ENCODE measurements around the gene SLC6A16. TPM values are rescaled to one million over a fixed set of nuclear protein-coding genes. Genes with fewer than 3 reads are reported as not detected.

The SLC6A16 gene
- total RNA-seq, 1 experiment from 2014 or later: 5.0 TPM

DNA sequence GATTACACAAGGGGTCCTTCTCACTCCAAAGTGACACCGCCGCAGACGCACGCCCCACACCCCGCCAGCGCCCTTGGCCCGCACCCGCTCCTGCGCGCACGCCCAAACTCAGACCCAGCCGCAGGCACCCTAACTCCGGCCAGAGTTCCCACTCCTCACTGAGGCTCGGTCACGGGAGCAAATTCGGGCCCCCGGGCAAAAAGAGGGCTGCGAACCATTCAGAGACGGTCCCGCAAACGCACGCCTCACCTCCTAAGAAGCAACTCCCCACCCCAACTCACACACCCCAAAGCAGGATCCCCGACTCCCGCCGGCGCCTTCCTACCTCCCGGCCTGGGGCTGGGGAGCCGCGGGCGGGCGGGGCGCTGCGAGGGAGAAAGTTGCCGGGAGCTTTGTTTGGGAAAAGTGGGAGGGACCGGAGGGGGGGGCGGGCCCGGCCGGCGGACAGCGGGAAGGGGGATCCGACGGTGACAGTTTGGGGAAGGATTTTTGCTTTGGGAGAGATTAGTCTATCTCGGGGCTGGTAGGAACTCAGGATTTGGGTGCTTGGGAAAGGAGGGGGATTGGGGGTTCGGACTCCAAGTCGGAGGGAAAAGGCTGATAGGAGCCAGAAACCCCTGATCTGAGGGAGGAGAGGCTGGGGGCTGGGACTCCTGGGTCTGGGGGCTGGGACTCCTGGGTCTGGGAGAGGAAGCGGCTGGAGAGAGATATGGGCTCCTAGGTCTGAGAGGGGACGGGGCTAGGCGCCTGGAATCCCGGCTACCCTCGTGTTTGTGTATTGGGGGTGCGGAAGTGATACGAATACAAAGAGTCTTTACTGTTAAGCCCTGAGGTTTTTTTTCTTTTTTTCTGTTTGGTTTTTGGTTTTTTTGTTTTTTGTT is 37.3 kb upstream of the SLC6A16 start, which contains the start of gene TEAD2:
Gene TEAD2 (minus strand): TSS at position 369 of the 881 bp plus-strand sequence. CDS start 2,341 bp downstream, outside the sequence.
- H4K20me1 ChIP-seq (ENCODE audit: insufficient read depth): no peaks in the 10 kb centered on the region
- no peaks in the 10 kb centered on the region for H3K27me3 ChIP-seq (ENCODE audit: insufficient read depth, low read length)
- CTCF ChIA-PET: interaction anchor here (0.6 to 1.1 kb wide), 5 partner anchors 20 to 211 kb away, joined by 3 to 5 read pairs (median 4); no protein-coding TSS in a partner anchor
- H3K27ac ChIP-seq (ENCODE audit: low read depth, low read length): peak within 1 kb of the TSS; percentile 94
- no peaks in the 10 kb centered on the region for H3K9me2 ChIP-seq (ENCODE audit: insufficient read depth)
- POLR2A ChIA-PET: interaction anchor here (0.5 to 1.7 kb wide), 5 partner anchors 91 to 520 kb away, joined by 3 to 14 read pairs (median 4); partner anchors contain the start of genes ALDH16A1 and RRAS
- peaks cover 6 to 9% of the 10 kb centered on the region in 2 experiments for H3K36me3 ChIP-seq (ENCODE audit: control insufficient read depth in 1 of 2, insufficient read depth in 2 of 2, low read length in 2 of 2)
- TSS peak; percentile 72 for BruUV-seq (replicated peaks)
- H2AFZ ChIP-seq (ENCODE audit: low read depth, low read length, poor library complexity, severe bottlenecking): peak within 1 kb of the TSS; percentile 29
- H3K79me2 ChIP-seq (ENCODE audit: insufficient read depth, low read length): peaks cover 4% of the 10 kb centered on the region; the same call in 1 of the 2 replicates
- H3K4me2 ChIP-seq (ENCODE audit: low read length): peak within 1 kb of the TSS; percentile 100
- H3K4me3 ChIP-seq (replicated peaks in 1 of 2; ENCODE audit: low read depth in 1 of 2, low read length in 2 of 2): peak within 1 kb of the TSS; percentile 93
- intact Hi-C loops (cut with micrococcal nuclease): no loop called here
- DNase-seq (ENCODE audit: low read depth, low spot score) (no peak), ATAC-seq (peak; percentile 13; the same call in 1 of the 2 replicates)
- RAD21 ChIA-PET (ENCODE audit: low non-redundant PET in 1 of 2, low total read pairs in 2 of 2, uncharacterized antibody in 2 of 2, unreplicated experiment in 2 of 2): interaction anchor here in 1 of 2 experiments (0.7 kb wide), 2 partner anchors 63 to 279 kb away, joined by 7 to 8 read pairs; no protein-coding TSS in a partner anchor
- no peaks in the 10 kb centered on the region for H3K9me3 ChIP-seq (ENCODE audit: control insufficient read depth in 1 of 2, insufficient read depth in 1 of 2, low read depth in 1 of 2, low read length in 2 of 2)
- peak within 1 kb of the TSS; percentile 97 for H3K9ac ChIP-seq (ENCODE audit: low read length)
- peaks cover 10 to 27% of the 10 kb centered on the region in 2 experiments for H3K4me1 ChIP-seq (ENCODE audit: control insufficient read depth in 1 of 2, insufficient read depth in 2 of 2, low read length in 2 of 2)
- TF ChIP-seq JUND (IDR thresholded peaks at IDR 0.05) (no peak), EZH2phosphoT487 (IDR thresholded peaks at IDR 0.05; ENCODE audit: borderline replicate concordance) (no peak), CEBPB (IDR thresholded peaks at IDR 0.05; ENCODE audit: low read depth) (no peak), EZH2 (IDR thresholded peaks at IDR 0.05) (no peak), SP1 (IDR thresholded peaks at IDR 0.05; ENCODE audit: low read depth) (peak; percentile 12; the same call in 1 of the 2 replicates), RAD21 (IDR thresholded peaks at IDR 0.05; ENCODE audit: low read depth) (no peak), ZFX (IDR thresholded peaks at IDR 0.05) (peak; percentile 39; the same call in 1 of the 2 replicates), ELF1 (IDR thresholded peaks at IDR 0.05; ENCODE audit: borderline replicate concordance, low read depth) (no peak), POLR2A (IDR thresholded peaks at IDR 0.05; ENCODE audit: borderline replicate concordance, extremely low read depth, insufficient read depth, insufficient read length) (no peak), TCF7L2 (IDR thresholded peaks at IDR 0.05; ENCODE audit: borderline replicate concordance, extremely low read depth, insufficient read depth, insufficient read length) (no peak), SRF (IDR thresholded peaks at IDR 0.05; ENCODE audit: low read depth) (no peak), POLR2AphosphoS5 (IDR thresholded peaks at IDR 0.05; ENCODE audit: low read depth, low read length) (peak; percentile 55; the same call in 1 of the 2 replicates), FOSL1 (IDR thresholded peaks at IDR 0.05; ENCODE audit: low read depth) (no peak), YY1 (IDR thresholded peaks at IDR 0.05; ENCODE audit: extremely low read depth, insufficient replicate concordance, low read depth, low read length) (peak; percentile 10), ZNF274 (IDR thresholded peaks at IDR 0.05; ENCODE audit: low read depth, low read length) (no peak), SIN3A (IDR thresholded peaks at IDR 0.05; ENCODE audit: low read depth) (no peak), EGR1 (IDR thresholded peaks at IDR 0.05; ENCODE audit: low read depth) (no peak)
- TF ChIP-seq, protein P1, sequence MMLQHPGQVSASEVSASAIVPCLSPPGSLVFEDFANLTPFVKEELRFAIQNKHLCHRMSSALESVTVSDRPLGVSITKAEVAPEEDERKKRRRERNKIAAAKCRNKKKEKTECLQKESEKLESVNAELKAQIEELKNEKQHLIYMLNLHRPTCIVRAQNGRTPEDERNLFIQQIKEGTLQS (IDR thresholded peaks at IDR 0.05): no peak
- TF ChIP-seq, protein P2, sequence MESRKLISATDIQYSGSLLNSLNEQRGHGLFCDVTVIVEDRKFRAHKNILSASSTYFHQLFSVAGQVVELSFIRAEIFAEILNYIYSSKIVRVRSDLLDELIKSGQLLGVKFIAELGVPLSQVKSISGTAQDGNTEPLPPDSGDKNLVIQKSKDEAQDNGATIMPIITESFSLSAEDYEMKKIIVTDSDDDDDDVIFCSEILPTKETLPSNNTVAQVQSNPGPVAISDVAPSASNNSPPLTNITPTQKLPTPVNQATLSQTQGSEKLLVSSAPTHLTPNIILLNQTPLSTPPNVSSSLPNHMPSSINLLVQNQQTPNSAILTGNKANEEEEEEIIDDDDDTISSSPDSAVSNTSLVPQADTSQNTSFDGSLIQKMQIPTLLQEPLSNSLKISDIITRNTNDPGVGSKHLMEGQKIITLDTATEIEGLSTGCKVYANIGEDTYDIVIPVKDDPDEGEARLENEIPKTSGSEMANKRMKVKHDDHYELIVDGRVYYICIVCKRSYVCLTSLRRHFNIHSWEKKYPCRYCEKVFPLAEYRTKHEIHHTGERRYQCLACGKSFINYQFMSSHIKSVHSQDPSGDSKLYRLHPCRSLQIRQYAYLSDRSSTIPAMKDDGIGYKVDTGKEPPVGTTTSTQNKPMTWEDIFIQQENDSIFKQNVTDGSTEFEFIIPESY (IDR thresholded peaks at IDR 0.05; ENCODE audit: extremely low read depth, insufficient replicate concordance, low read length): no peak
- TF ChIP-seq, protein P3, sequence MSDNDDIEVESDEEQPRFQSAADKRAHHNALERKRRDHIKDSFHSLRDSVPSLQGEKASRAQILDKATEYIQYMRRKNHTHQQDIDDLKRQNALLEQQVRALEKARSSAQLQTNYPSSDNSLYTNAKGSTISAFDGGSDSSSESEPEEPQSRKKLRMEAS (IDR thresholded peaks at IDR 0.05): no peak
- TF ChIP-seq, protein P4, sequence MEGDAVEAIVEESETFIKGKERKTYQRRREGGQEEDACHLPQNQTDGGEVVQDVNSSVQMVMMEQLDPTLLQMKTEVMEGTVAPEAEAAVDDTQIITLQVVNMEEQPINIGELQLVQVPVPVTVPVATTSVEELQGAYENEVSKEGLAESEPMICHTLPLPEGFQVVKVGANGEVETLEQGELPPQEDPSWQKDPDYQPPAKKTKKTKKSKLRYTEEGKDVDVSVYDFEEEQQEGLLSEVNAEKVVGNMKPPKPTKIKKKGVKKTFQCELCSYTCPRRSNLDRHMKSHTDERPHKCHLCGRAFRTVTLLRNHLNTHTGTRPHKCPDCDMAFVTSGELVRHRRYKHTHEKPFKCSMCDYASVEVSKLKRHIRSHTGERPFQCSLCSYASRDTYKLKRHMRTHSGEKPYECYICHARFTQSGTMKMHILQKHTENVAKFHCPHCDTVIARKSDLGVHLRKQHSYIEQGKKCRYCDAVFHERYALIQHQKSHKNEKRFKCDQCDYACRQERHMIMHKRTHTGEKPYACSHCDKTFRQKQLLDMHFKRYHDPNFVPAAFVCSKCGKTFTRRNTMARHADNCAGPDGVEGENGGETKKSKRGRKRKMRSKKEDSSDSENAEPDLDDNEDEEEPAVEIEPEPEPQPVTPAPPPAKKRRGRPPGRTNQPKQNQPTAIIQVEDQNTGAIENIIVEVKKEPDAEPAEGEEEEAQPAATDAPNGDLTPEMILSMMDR (IDR thresholded peaks at IDR 0.05 in 2 of 3, conservative IDR thresholded peaks at IDR 0.05 in 1 of 3; ENCODE audit: borderline replicate concordance in 1 of 3, insufficient read depth in 1 of 3, low read depth in 2 of 3, low read length in 2 of 3): no peak

Data from HCT116 (cell line).